ENCODE data around the gene C10orf67. TPM values are rescaled to one million over a fixed set of nuclear protein-coding genes. Genes with fewer than 3 reads are reported as not detected.
"Not testable (repeated sequence)": the region's sequence is repeated elsewhere in the genome, so short reads cannot be mapped to it uniquely, and the experiment has no call there.

The C10orf67 gene
- total RNA-seq, 6 experiments from 2014 or later: 0.10 to 0.88 (median 0.33) TPM

DNA sequence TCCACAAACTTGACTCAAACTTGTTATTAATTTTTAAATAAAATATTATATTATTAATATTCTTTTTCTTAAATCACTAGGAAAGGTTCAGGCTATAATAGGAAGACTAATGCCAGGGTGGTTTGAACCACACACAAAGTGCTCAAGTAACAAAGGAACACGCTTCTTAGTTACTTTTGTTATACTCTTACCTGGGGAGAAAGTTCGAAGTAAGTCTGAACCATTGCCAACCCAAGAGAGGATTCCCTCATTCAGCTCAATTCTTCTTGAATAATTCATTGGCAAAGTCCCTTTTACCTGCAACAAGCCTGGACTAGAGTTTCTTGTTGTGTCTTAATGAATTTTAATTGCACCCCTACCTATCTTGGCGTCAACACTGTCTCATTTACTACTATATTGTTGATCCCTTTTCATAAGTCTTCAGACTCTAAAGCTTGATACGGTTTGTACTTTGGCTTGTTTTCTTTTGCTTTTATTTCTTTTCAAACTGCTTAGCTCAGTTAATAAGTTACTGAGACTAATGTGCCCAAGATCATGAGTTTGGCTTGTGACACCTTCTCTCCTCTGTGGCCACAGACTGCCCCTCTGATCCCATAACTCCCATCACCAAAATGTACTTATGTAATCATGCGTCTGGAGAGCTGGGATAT lies 10.2 kb upstream of the C10orf67 start:
- H3K9me3 Mint-ChIP-seq: no peaks in the 10 kb centered on the region; the same call in 1 of the 2 replicates
- peaks cover 4% of the 10 kb centered on the region; the same call in 1 of the 2 replicates for H3K27me3 Mint-ChIP-seq (ENCODE audit: insufficient read depth)
- H3K36me3 Mint-ChIP-seq (ENCODE audit: low read depth): no peaks in the 10 kb centered on the region
- H3K4me3 Mint-ChIP-seq: no peak overlapping the region
- TF ChIP-seq, protein P1, sequence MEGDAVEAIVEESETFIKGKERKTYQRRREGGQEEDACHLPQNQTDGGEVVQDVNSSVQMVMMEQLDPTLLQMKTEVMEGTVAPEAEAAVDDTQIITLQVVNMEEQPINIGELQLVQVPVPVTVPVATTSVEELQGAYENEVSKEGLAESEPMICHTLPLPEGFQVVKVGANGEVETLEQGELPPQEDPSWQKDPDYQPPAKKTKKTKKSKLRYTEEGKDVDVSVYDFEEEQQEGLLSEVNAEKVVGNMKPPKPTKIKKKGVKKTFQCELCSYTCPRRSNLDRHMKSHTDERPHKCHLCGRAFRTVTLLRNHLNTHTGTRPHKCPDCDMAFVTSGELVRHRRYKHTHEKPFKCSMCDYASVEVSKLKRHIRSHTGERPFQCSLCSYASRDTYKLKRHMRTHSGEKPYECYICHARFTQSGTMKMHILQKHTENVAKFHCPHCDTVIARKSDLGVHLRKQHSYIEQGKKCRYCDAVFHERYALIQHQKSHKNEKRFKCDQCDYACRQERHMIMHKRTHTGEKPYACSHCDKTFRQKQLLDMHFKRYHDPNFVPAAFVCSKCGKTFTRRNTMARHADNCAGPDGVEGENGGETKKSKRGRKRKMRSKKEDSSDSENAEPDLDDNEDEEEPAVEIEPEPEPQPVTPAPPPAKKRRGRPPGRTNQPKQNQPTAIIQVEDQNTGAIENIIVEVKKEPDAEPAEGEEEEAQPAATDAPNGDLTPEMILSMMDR (IDR thresholded peaks at IDR 0.05): no peak
- H3K4me1 Mint-ChIP-seq (ENCODE audit: low read depth): peaks cover 21% of the 10 kb centered on the region
- no peak overlapping the region for H3K27ac Mint-ChIP-seq
- DNase-seq: no peak

DNA sequence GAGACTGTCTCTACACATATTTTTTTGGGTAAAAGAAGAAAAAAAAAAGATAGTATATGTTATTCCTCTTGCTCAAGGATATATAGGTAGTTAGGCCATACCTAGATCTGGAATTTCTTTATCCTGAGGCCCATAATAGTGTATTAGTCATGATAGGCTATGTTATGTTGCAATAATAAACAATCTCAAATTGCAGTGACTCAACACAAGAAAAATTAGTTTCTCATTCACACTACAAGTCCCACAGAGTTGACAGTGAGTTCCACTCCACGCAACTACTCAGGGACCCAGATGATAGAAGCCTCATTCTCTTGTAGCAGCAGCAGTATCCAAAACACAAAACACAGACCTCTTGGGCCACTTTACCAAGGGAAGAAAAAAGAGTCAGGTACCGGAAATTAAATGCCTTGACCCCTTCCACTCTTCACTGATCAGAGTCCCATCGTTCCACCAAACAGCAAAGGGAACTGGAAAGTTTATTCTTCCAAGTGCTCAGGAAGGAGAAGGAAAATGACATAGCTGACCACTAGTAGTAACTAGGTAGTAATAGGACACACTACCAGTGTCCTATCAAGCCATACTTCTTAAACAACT lies 7.4 kb upstream of the C10orf67 start:
- TF ChIP-seq, protein P1 (IDR thresholded peaks at IDR 0.05): no peak
- no peaks in the 10 kb centered on the region for H3K9me3 Mint-ChIP-seq
- H3K27me3 Mint-ChIP-seq (ENCODE audit: insufficient read depth): peaks cover 2% of the 10 kb centered on the region; the same call in 1 of the 2 replicates
- peak overlapping the region; percentile 41 for H3K4me3 Mint-ChIP-seq
- H3K4me1 Mint-ChIP-seq (ENCODE audit: low read depth): peaks cover 21% of the 10 kb centered on the region
- peak; percentile 60 for DNase-seq
- peak overlapping the region; percentile 73 for H3K27ac Mint-ChIP-seq
- no peaks in the 10 kb centered on the region for H3K36me3 Mint-ChIP-seq (ENCODE audit: low read depth)

DNA sequence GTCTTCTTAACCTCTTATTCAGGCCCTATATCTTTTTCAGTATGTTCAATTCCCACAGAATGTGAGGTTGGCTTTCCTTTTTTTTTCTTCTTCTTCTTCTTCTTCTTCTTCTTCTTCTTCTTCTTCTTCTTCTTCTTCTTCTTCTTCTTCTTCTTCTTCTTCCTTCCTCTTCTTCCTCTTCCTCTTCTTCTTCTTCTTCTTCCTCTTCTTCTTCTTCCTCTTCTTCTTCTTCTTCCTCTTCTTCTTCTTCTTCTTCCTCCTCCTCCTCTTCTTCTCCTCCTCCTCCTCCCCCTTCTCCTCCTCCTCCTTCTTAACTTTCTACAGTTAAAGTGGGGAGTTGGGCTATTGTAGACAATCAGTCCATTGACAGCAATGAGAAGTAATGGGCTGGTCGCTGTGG lies 6.1 kb upstream of the C10orf67 start:
- H3K27ac Mint-ChIP-seq; H3K4me3 Mint-ChIP-seq; H3K36me3 Mint-ChIP-seq (ENCODE audit: low read depth); H3K27me3 Mint-ChIP-seq (ENCODE audit: insufficient read depth); H3K9me3 Mint-ChIP-seq; DNase-seq: not testable (repeated sequence)
- H3K4me1 Mint-ChIP-seq (ENCODE audit: low read depth): peaks cover 27% of the 10 kb centered on the region

DNA sequence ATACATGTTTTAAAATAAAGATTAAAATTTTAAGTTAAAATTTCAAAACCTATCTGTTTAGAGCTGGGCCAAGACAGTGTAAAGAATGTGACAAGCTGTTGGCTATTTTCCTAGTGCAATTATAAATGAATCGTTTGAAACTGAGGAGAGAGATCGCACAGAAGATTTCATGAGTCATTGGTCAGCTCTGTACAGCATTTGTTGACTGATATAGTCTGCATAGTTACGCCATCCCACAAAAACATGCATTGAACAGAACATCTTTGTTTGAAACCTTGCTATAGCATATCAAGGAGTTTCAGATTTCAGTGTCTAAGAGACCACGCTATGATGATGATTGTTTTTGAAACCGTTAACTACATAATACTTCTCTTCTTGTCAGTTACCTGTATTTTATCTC lies 1.3 kb upstream of the C10orf67 start:
- DNase-seq: peak; percentile 87
- peaks cover 48% of the 10 kb centered on the region for H3K4me1 Mint-ChIP-seq (ENCODE audit: low read depth)

DNA sequence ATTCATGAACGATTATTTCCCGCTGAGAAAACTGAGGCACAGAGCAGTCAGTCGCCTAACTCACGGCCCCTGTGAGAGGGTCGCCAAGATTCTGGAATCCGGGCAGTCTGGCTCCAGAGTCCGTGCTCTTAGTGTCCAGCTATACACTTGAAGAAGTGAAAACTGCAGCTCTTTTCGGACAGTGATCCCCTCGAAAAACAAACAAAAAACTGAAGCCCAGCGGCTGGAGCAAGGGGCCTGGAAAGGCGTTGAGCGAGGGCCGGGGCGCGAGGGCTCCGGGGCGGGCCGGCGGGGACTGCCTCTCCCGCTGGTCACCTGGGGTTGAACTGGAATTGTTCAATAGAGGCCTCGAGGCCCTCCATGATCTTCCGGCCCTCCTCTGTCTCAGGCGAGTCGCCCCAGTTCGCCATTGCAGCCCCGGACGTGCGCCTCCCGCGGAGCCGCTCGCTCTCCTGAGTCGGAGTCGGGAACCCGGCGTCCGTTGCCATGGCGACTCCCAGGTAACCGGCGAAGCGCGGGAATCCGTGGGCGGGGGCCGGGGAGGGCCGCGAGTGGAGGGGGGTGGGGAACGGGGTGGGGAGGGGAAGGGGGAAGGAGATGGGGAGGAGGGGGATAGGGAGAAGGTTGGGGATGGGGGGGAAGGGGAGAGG lies 881 bp downstream of the C10orf67 start:
- no peak for DNase-seq
- H3K4me3 Mint-ChIP-seq: peak overlapping the region; percentile 89
- no peaks in the 10 kb centered on the region for H3K9me3 Mint-ChIP-seq
- no peaks in the 10 kb centered on the region for H3K36me3 Mint-ChIP-seq (ENCODE audit: low read depth)
- H3K4me1 Mint-ChIP-seq (ENCODE audit: low read depth): peaks cover 67% of the 10 kb centered on the region
- TF ChIP-seq, protein P1 (IDR thresholded peaks at IDR 0.05): no peak
- peaks cover 1% of the 10 kb centered on the region; the same call in 1 of the 2 replicates for H3K27me3 Mint-ChIP-seq (ENCODE audit: insufficient read depth)
- H3K27ac Mint-ChIP-seq: peak overlapping the region; percentile 67

More for the DNA sequence above, 1.3 kb upstream of the C10orf67 start:
- Mint-ChIP-seq H3K36me3 (ENCODE audit: low read depth) (no peaks in the 10 kb centered on the region), H3K4me3 (no peak overlapping the region), H3K27ac (peak overlapping the region; percentile 69), H3K9me3 (no peaks in the 10 kb centered on the region), H3K27me3 (ENCODE audit: insufficient read depth) (no peaks in the 10 kb centered on the region)
- TF ChIP-seq, protein P1 (IDR thresholded peaks at IDR 0.05): no peak
